ENCODE measurements around the gene ZSWIM4.

GRCh38 chr19:13880059-13881043 lies 85.1 kb downstream of the ZSWIM4 start:
- no peak for TF ChIP-seq FOXM1 (IDR thresholded peaks at IDR 0.05; ENCODE audit: borderline replicate concordance)
- TF ChIP-seq TARDBP (IDR thresholded peaks at IDR 0.05) = no peak
- TF ChIP-seq BHLHE40 (IDR thresholded peaks at IDR 0.05; ENCODE audit: borderline replicate concordance) = no peak
- no peak for TF ChIP-seq FOXK2 (IDR thresholded peaks at IDR 0.05)

Data from HEK293T (cell line).